Measurements from ENCODE around the gene MAP3K1. TPM values are rescaled to one million over a fixed set of nuclear protein-coding genes. Genes with fewer than 3 reads are reported as not detected.

Gene MAP3K1
- total RNA-seq, 2 donors from 2014 or later, result 8.9 to 19.0 TPM

GRCh38 chr5:56837381-56837780 is 22.0 kb downstream of the MAP3K1 start:
- Histone ChIP-seq H3K36me3 (no peaks in the 10 kb centered on the region), H3K27ac (no peak overlapping the region), H3K27me3 (replicated peaks; ENCODE audit: insufficient read depth) (no peaks in the 10 kb centered on the region), H3K9me3 (no peaks in the 10 kb centered on the region), H3K4me3 (no peak overlapping the region), H3K4me1 (ENCODE audit: control insufficient read depth in 1 of 2, low read depth in 2 of 2) (peaks cover 7 to 29% of the 10 kb centered on the region in 2 donors)
- ATAC-seq (ENCODE audit: insufficient number of reproducible peaks, low FRiP score, low read depth) (no peak), DNase-seq (ENCODE audit: low spot score) (no peak)
- TF ChIP-seq, protein P1, sequence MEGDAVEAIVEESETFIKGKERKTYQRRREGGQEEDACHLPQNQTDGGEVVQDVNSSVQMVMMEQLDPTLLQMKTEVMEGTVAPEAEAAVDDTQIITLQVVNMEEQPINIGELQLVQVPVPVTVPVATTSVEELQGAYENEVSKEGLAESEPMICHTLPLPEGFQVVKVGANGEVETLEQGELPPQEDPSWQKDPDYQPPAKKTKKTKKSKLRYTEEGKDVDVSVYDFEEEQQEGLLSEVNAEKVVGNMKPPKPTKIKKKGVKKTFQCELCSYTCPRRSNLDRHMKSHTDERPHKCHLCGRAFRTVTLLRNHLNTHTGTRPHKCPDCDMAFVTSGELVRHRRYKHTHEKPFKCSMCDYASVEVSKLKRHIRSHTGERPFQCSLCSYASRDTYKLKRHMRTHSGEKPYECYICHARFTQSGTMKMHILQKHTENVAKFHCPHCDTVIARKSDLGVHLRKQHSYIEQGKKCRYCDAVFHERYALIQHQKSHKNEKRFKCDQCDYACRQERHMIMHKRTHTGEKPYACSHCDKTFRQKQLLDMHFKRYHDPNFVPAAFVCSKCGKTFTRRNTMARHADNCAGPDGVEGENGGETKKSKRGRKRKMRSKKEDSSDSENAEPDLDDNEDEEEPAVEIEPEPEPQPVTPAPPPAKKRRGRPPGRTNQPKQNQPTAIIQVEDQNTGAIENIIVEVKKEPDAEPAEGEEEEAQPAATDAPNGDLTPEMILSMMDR (IDR thresholded peaks at IDR 0.05), result no peak

DNA sequence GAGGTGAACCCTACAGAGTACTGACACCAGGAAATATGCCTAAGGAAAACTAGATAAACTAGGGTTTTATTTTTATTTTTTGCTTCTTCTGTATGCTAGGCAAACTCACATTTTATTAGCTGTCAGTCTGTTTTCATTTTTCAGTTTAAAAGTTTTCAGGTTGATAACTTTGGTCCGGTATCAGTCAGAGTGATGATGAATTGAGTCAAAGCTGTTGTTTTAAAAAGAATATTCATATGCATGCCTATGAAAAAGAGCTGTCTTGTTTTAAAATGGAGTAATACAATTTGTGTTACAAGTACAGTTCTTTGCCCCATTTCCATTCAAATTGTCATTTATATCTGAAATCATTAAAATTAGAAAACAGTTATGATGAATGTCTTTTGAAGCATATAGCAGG is 22.6 kb downstream of the MAP3K1 start:
- TF ChIP-seq, protein P1 (IDR thresholded peaks at IDR 0.05), result no peak
- Histone ChIP-seq H3K4me1 (ENCODE audit: control insufficient read depth in 1 of 2, low read depth in 2 of 2) (peaks cover 7 to 29% of the 10 kb centered on the region in 2 donors), H3K9me3 (no peaks in the 10 kb centered on the region), H3K27me3 (replicated peaks; ENCODE audit: insufficient read depth) (no peaks in the 10 kb centered on the region), H3K4me3 (no peak overlapping the region), H3K36me3 (no peaks in the 10 kb centered on the region), H3K27ac (no peak overlapping the region)
- ATAC-seq (ENCODE audit: insufficient number of reproducible peaks, low FRiP score, low read depth), result no peak
- DNase-seq (ENCODE audit: low spot score), result no peak

DNA sequence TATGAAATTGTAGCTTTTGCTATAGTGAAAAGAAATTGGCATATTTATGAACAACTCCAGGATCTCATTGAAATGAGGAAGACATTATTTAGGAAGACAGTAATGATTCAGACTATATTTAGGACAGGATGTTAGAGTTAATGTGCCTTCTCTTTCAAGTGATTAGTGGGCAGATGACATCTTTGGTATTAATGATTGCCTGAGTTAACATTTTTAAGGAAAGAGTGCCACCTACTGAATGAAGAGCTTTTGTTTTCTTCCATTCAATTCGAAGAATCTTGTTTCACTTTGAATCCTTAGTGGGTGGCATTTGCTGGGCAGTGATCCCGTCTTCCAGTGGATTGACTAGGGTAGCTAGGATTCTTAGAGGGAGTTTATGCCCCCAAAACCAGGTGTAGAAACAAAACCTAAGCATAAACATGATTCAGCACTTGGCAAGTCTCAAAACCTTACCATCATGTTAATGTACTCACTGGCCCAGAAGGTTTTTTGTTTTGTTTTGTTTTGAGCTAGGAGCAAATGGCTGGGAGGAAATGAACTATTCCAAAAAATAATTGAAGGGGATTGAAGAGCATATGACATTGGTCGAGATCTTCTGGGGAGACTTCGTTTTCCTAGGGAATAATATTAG is 23.2 kb downstream of the MAP3K1 start:
- H3K9me3 ChIP-seq, result no peaks in the 10 kb centered on the region
- H3K4me1 ChIP-seq (ENCODE audit: control insufficient read depth in 1 of 2, low read depth in 2 of 2), result peaks cover 7 to 29% of the 10 kb centered on the region in 2 donors
- peak overlapping the region; percentile 6 to 27 for H3K27ac ChIP-seq
- peak overlapping the region; percentile 48 for H3K4me3 ChIP-seq
- no peaks in the 10 kb centered on the region for H3K27me3 ChIP-seq (replicated peaks; ENCODE audit: insufficient read depth)
- no peak for ATAC-seq (ENCODE audit: insufficient number of reproducible peaks, low FRiP score, low read depth)
- H3K36me3 ChIP-seq, result no peaks in the 10 kb centered on the region
- DNase-seq (ENCODE audit: low spot score), result no peak
- TF ChIP-seq, protein P1 (IDR thresholded peaks at IDR 0.05), result peak; percentile 57

DNA sequence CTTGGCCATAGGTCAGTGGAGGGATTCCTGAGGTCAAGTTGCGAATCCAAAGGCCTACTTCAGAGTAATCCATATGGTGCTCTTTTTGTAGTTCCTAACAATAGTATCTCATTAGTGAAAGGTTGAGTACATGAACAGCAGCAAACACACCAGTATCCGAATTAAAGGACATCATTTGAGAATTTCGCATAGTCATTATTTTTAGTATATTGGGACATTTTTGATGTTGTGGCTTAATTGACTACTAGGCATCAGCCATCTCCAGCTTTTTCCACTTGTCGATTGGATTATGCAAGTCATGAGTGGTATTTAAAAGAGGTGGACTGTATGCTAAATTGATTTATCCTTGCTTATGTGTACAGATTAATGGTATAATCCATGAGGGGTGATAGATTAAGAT is 23.7 kb downstream of the MAP3K1 start:
- no peaks in the 10 kb centered on the region for H3K9me3 ChIP-seq
- H3K27me3 ChIP-seq (replicated peaks; ENCODE audit: insufficient read depth), result no peaks in the 10 kb centered on the region
- DNase-seq (ENCODE audit: low spot score) (no peak), ATAC-seq (ENCODE audit: insufficient number of reproducible peaks, low FRiP score, low read depth) (no peak)
- no peaks in the 10 kb centered on the region for H3K36me3 ChIP-seq
- peak overlapping the region; percentile 6 to 27 for H3K27ac ChIP-seq
- H3K4me3 ChIP-seq, result no peak overlapping the region
- peaks cover 7 to 29% of the 10 kb centered on the region in 2 donors for H3K4me1 ChIP-seq (ENCODE audit: control insufficient read depth in 1 of 2, low read depth in 2 of 2)
- TF ChIP-seq, protein P1 (IDR thresholded peaks at IDR 0.05), result no peak

DNA sequence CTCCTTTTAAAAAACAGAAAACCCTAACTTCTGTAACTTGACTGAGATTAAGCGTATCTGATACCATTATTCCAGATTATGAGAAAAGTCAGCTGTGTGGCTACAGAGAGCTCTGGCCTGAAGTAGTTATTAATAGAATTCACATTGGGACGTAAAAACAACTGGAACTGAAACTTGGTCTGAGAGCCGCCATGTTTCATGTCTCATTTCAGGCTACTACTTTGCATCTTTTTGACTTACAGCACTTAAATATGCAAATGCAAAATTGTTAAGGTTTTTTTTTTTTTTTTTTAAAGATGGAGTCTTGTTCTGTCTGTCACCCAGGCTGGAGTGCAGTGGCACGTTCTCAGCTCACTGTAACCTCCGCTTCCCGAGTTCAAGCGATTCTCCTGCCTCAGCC is 25.2 kb downstream of the MAP3K1 start:
- peaks cover 17 to 38% of the 10 kb centered on the region in 2 donors for H3K4me1 ChIP-seq (ENCODE audit: control insufficient read depth in 1 of 2, low read depth in 2 of 2)
- peak overlapping the region; percentile 27 to 45 for H3K27ac ChIP-seq
- peak overlapping the region; percentile 14 for H3K4me3 ChIP-seq
- ATAC-seq (ENCODE audit: insufficient number of reproducible peaks, low FRiP score, low read depth) (no peak), DNase-seq (ENCODE audit: low spot score) (no peak)
- H3K36me3 ChIP-seq, result no peaks in the 10 kb centered on the region
- no peaks in the 10 kb centered on the region for H3K9me3 ChIP-seq
- H3K27me3 ChIP-seq (replicated peaks; ENCODE audit: insufficient read depth), result no peaks in the 10 kb centered on the region
- TF ChIP-seq, protein P1 (IDR thresholded peaks at IDR 0.05), result no peak

Data from thoracic aorta (tissue), 2 donors.